B cell (primary cell): ENCODE data around the gene BEND5. TPM values are rescaled to one million over a fixed set of nuclear protein-coding genes. Genes with fewer than 3 reads are reported as not detected.

Source experiments
- ATAC-seq: fragments of 200-7000 bp; cut with Tn5 transposase; one replicate; pipeline ENCODE4 v1.10.0; 2021; ENCODE audit warnings: low read depth, mild to moderate bottlenecking, moderate number of reproducible peaks, moderate library complexity
- CTCF ChIA-PET: fragments of 350-600 bp; sonication (Branson Sonifier 250); formaldehyde crosslinking; loops from one replicate; lab custom pipeline; 2021; ENCODE audit warnings: antibody characterized with exemption, inconsistent platforms; lab: Charles Lee
- POLR2A ChIA-PET: fragments of 350-600 bp; sonication (Branson Sonifier 250); formaldehyde crosslinking; loops from one replicate; lab custom pipeline; 2021; ENCODE audit warnings: antibody characterized with exemption; lab: Charles Lee
- DNase-seq: peaks from one replicate; pipeline ENCODE4 v3.0.0; 2013
- H2AFZ ChIP-seq: 2 replicates; pipeline ENCODE4 v1.6.1; 2012; ENCODE audit warnings: mild to moderate bottlenecking, low read depth, low read length; ENCODE audit not compliant: insufficient read depth, poor library complexity, severe bottlenecking
- H3K27ac ChIP-seq, 2 donors: 1 replicate in 1 of 2; 2 replicates in 1 of 2; pipeline ENCODE4 v1.5.1; 2012 to 2013; ENCODE audit warnings: low read length in 2 of 2, mild to moderate bottlenecking in 2 of 2, moderate library complexity in 1 of 2
- H3K27me3 ChIP-seq, 4 experiments: fragments of 200-600 bp in 1 of 4; sonication (generic) in 1 of 4; replicated peaks in 1 of 4; 1 replicate in 2 of 4; 2 replicates in 2 of 4; pipeline versions ENCODE4 v1.6.1 to v1.7.0; 2013 to 2016; ENCODE audit warnings: low read length in 3 of 4, mild to moderate bottlenecking in 2 of 4, mixed read lengths in 1 of 4, moderate library complexity in 1 of 4; ENCODE audit not compliant: insufficient read depth in 4 of 4, control insufficient read depth in 3 of 4; ENCODE audit errors: control extremely low read depth in 1 of 4
- H3K36me3 ChIP-seq, 2 experiments: replicated peaks in 1 of 2; 1 replicate in 1 of 2; 2 replicates in 1 of 2; pipeline versions ENCODE4 v1.6.1 to v1.7.1; 2013; ENCODE audit warnings: low read length in 1 of 2; ENCODE audit not compliant: insufficient read depth in 2 of 2, control insufficient read depth in 1 of 2; ENCODE audit errors: control extremely low read depth in 1 of 2, extremely low read depth in 1 of 2
- H3K4me1 ChIP-seq, 2 donors: fragments of 200-600 bp in 1 of 2; sonication (generic) in 1 of 2; 1 replicate in 1 of 2; 2 replicates in 1 of 2; pipeline versions ENCODE4 v1.5.1 to v1.6.1; 2013 to 2017; ENCODE audit warnings: low read length in 2 of 2; ENCODE audit not compliant: control insufficient read depth in 2 of 2, insufficient read depth in 2 of 2
- H3K4me2 ChIP-seq: replicated peaks from 2 replicates; pipeline ENCODE3; 2012; ENCODE audit warnings: mild to moderate bottlenecking, low read depth, low read length; ENCODE audit not compliant: poor library complexity, severe bottlenecking
- H3K4me3 ChIP-seq, 5 experiments: fragments of 200-600 bp in 1 of 5; sonication (generic) in 1 of 5; 1 replicate in 3 of 5; 2 replicates in 2 of 5; pipeline versions ENCODE4 v1.5.1 to v1.7.0; 2011 to 2016; ENCODE audit warnings: low read length in 4 of 5, mild to moderate bottlenecking in 4 of 5, low read depth in 2 of 5, control low read depth in 1 of 5, moderate library complexity in 1 of 5; ENCODE audit not compliant: insufficient read depth in 1 of 5; ENCODE audit errors: control extremely low read depth in 1 of 5, extremely low read depth in 1 of 5
- H3K79me2 ChIP-seq: fragments of 200-600 bp; sonication (generic); one replicate; pipeline ENCODE4 v1.6.0; 2016; ENCODE audit warnings: low read length; ENCODE audit not compliant: control insufficient read depth, insufficient read depth
- H3K9ac ChIP-seq: fragments of 200-600 bp; sonication (generic); 2 replicates; pipeline ENCODE4 v1.6.1; 2017; ENCODE audit warnings: mild to moderate bottlenecking, low read length, moderate library complexity
- H3K9me3 ChIP-seq, 3 donors: one replicate each; pipeline versions ENCODE4 v1.6.1 to v1.7.1; 2013; ENCODE audit warnings: low read length in 2 of 3; ENCODE audit not compliant: control insufficient read depth in 2 of 3, insufficient read depth in 1 of 3; ENCODE audit errors: control extremely low read depth in 1 of 3
- H4K20me1 ChIP-seq: 2 replicates; pipeline ENCODE4 v1.6.0; 2012; ENCODE audit warnings: mild to moderate bottlenecking, low read length; ENCODE audit not compliant: insufficient read depth, control insufficient read depth, poor library complexity, severe bottlenecking
- H3K27ac Mint-ChIP-seq: one replicate; pipeline ENCODE4 v1.8.0; 2021; ENCODE audit warnings: mixed read lengths
- H3K27me3 Mint-ChIP-seq: one replicate; pipeline ENCODE4 v1.8.0; 2021; ENCODE audit warnings: mixed read lengths
- H3K4me1 Mint-ChIP-seq: one replicate; pipeline ENCODE4 v1.8.0; 2021; ENCODE audit warnings: mixed read lengths
- H3K4me3 Mint-ChIP-seq: one replicate; pipeline ENCODE4 v1.8.0; 2021; ENCODE audit warnings: mixed read lengths
- H3K9me3 Mint-ChIP-seq: one replicate; pipeline ENCODE4 v1.8.0; 2022; ENCODE audit warnings: mixed read lengths; ENCODE audit not compliant: insufficient read depth
- EZH2 ChIP-seq: IDR thresholded peaks from 2 replicates; pipeline ENCODE4 v1.6.1; 2012; ENCODE audit warnings: borderline replicate concordance, low read depth, mild to moderate bottlenecking, moderate library complexity, low read length; ENCODE audit not compliant: insufficient read depth, poor library complexity, severe bottlenecking
- WGBS: methylation state at CpG from one replicate; pipeline ENCODE4 v1.1.5; 2013; ENCODE audit warnings: missing lambda C conversion rate; ENCODE audit not compliant: insufficient coverage; 5-methylcytosine and 5-hydroxymethylcytosine counted together
- intact Hi-C: fragments of 100-400 bp; cut with micrococcal nuclease; formaldehyde crosslinking; loops from one replicate; pipeline ENCODE4 v1.10.0; 2022
- polyA plus RNA-seq: library from polyadenylated mRNA; depleted of rRNA; stranded (reverse); fragments of >200 nt; gene quantifications from 2 replicates; pipeline ENCODE4 v1.2.3, GENCODE V29; 2012
- total RNA-seq, 2 donors: library from RNA; stranded (reverse); fragments of 120-200 nt in 1 of 2; gene quantifications; 1 replicate in 1 of 2; 2 replicates in 1 of 2; pipeline versions ENCODE4 v1.2.3 to v1.2.4, GENCODE V29; 2013 to 2022
- TF ChIP-seq, protein P1 (sequence below): fragments of 200-600 bp; IDR thresholded peaks from one replicate; pipeline ENCODE4 v1.8.0; 2022; ENCODE audit warnings: antibody characterized with exemption, mild to moderate bottlenecking

Gene BEND5
- total and polyA plus RNA-seq, 2 donors (not counting 1 experiment from before 2014, with no cell fraction given): 19.5 to 19.7 TPM

DNA sequence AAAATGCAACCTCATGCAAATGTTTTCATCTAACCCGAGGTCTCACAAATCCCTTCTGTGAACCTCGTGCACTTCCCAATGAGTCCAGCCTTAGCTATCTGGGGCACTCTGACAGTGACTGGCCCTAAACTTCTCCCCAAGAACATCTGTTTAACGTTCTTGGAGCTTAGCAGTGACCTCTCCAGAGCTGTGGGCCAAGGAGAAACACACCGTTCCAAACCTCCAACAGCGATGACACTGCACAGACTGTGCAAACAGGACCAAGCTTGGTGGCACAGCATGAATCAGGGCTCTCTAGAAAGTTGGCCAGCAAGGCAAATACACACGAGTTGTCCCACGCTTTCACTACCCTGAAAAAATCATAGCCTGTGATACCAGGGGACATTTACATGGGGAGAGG, 15.8 kb downstream of the BEND5 start:
- Mint-ChIP-seq H3K4me1 (peaks cover 75% of the 10 kb centered on the region), H3K27me3 (no peaks in the 10 kb centered on the region), H3K9me3 (no peaks in the 10 kb centered on the region), H3K4me3 (no peak overlapping the region), H3K27ac (peak overlapping the region; percentile 54)
- peak overlapping the region in 1 of 2 donors; percentile 7 for H3K27ac ChIP-seq
- no peaks in the 10 kb centered on the region for H3K27me3 ChIP-seq
- no peak for TF ChIP-seq EZH2
- TF ChIP-seq, protein P1, sequence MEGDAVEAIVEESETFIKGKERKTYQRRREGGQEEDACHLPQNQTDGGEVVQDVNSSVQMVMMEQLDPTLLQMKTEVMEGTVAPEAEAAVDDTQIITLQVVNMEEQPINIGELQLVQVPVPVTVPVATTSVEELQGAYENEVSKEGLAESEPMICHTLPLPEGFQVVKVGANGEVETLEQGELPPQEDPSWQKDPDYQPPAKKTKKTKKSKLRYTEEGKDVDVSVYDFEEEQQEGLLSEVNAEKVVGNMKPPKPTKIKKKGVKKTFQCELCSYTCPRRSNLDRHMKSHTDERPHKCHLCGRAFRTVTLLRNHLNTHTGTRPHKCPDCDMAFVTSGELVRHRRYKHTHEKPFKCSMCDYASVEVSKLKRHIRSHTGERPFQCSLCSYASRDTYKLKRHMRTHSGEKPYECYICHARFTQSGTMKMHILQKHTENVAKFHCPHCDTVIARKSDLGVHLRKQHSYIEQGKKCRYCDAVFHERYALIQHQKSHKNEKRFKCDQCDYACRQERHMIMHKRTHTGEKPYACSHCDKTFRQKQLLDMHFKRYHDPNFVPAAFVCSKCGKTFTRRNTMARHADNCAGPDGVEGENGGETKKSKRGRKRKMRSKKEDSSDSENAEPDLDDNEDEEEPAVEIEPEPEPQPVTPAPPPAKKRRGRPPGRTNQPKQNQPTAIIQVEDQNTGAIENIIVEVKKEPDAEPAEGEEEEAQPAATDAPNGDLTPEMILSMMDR: no peak
- peaks cover 26 to 48% of the 10 kb centered on the region in 2 donors for H3K4me1 ChIP-seq
- peaks cover 99% of the 10 kb centered on the region for H3K79me2 ChIP-seq
- peaks cover 0 to 73% of the 10 kb centered on the region in 2 experiments for H3K36me3 ChIP-seq
- no peak overlapping the region for H2AFZ ChIP-seq
- H4K20me1 ChIP-seq: peaks cover 40% of the 10 kb centered on the region
- intact Hi-C loops: no loop called here
- 81% methylated on average over 7 of the region's 7 CpGs for WGBS
- no peak overlapping the region for H3K4me3 ChIP-seq
- DNase-seq: no peak
- peak overlapping the region; percentile 0 for H3K4me2 ChIP-seq
- no peak for ATAC-seq
- POLR2A ChIA-PET: no interaction called here
- H3K9me3 ChIP-seq: no peaks in the 10 kb centered on the region
- CTCF ChIA-PET: interaction anchor here (0.7 to 1.3 kb wide), 7 partner anchors 10 to 85 kb away, joined by 3 to 9 read pairs (median 3); no protein-coding TSS in a partner anchor
- no peak overlapping the region for H3K9ac ChIP-seq

DNA sequence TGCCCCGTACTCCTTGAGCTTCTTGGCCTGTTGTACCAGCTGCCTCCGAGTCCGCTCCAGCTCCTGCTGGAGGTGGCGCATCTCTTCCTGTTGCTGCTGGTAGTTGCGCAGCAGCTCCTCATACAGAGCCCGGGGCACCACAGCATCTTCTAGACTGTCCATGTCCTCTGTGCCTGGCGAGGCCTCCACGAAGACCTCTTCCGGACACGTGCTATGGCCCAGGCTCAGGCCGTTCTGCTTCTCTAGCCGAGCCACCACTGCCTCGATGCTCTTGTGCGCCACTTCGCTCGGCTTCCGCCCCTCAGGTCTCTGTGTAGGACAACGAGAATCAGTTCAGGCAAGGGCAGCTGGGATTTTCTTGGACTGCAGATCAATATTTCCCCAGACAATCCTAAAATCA, 17.7 kb downstream of the BEND5 start:
- H3K9ac ChIP-seq: no peak overlapping the region
- peaks cover 94% of the 10 kb centered on the region for H3K79me2 ChIP-seq
- ATAC-seq (no peak), DNase-seq (no peak)
- H3K27me3 ChIP-seq: no peaks in the 10 kb centered on the region
- intact Hi-C loops: no loop called here
- Mint-ChIP-seq H3K27ac (no peak overlapping the region), H3K4me1 (peaks cover 74% of the 10 kb centered on the region), H3K9me3 (no peaks in the 10 kb centered on the region), H3K27me3 (no peaks in the 10 kb centered on the region), H3K4me3 (no peak overlapping the region)
- no peak overlapping the region for H3K27ac ChIP-seq
- H2AFZ ChIP-seq: no peak overlapping the region
- WGBS: 97% methylated on average over 17 of the region's 18 CpGs
- POLR2A ChIA-PET: no interaction called here
- peaks cover 39 to 59% of the 10 kb centered on the region in 2 donors for H3K4me1 ChIP-seq
- peaks cover 1 to 85% of the 10 kb centered on the region in 2 experiments for H3K36me3 ChIP-seq
- no peak overlapping the region for H3K4me3 ChIP-seq
- H4K20me1 ChIP-seq: peaks cover 43% of the 10 kb centered on the region
- no peak for TF ChIP-seq EZH2
- TF ChIP-seq, protein P1: no peak
- H3K4me2 ChIP-seq: no peak overlapping the region
- H3K9me3 ChIP-seq: no peaks in the 10 kb centered on the region
- CTCF ChIA-PET: interaction anchor here (1.7 kb wide), 1 partner anchor 59 kb away, joined by 7 read pairs; no protein-coding TSS in a partner anchor
